ENCODE measurements around the gene FOXA1. TPM values are rescaled to one million over a fixed set of nuclear protein-coding genes. Genes with fewer than 3 reads are reported as not detected.

Gene FOXA1
- total and polyA plus RNA-seq, 7 experiments from 2014 or later: not detected

- Histone ChIP-seq H3K4me3 (ENCODE audit: low read length) (no peak overlapping the region), H3K27me3 (ENCODE audit: control insufficient read depth in 2 of 2, insufficient read depth in 2 of 2, low read length in 2 of 2) (peaks cover 0 to 4% of the 10 kb centered on the region in 2 donors), H3K36me3 (ENCODE audit: control insufficient read depth in 2 of 3, insufficient read depth in 3 of 3, low read length in 3 of 3) (no peaks in the 10 kb centered on the region), H3K4me1 (ENCODE audit: control insufficient read depth in 2 of 2, insufficient read depth in 2 of 2, low read length in 2 of 2) (no peaks in the 10 kb centered on the region), H3K9me3 (ENCODE audit: control insufficient read depth in 2 of 3, low read length in 3 of 3) (no peaks in the 10 kb centered on the region), H3K27ac (ENCODE audit: low read depth, low read length) (no peak overlapping the region)
- no peak overlapping the region for H3K27ac Mint-ChIP-seq
- CTCF ChIA-PET: no interaction called here
- H3K9me3 Mint-ChIP-seq: peaks cover 0 to 29% (median 6%) of the 10 kb centered on the region in 11 donors
- POLR2A ChIA-PET: no interaction called here
- intact Hi-C loops (cut with micrococcal nuclease): no loop called here
- no peak overlapping the region for H3K4me3 Mint-ChIP-seq
- H3K27me3 Mint-ChIP-seq: peaks cover 51 to 65% (median 58%) of the 10 kb centered on the region in 5 donors
- no peak for ATAC-seq
- peaks cover 0 to 12% (median 0%) of the 10 kb centered on the region in 5 donors for H3K36me3 Mint-ChIP-seq
- H3K4me1 Mint-ChIP-seq: no peaks in the 10 kb centered on the region
- no peak for DNase-seq
Measured at GRCh38 chr14:37583358-37584210, 11.5 kb downstream of the FOXA1 start.

GRCh38 chr14:37580146-37580545 is 14.9 kb downstream of the FOXA1 start:
- H3K4me1 Mint-ChIP-seq: no peaks in the 10 kb centered on the region

GRCh38 chr14:37579274-37579673 is 15.8 kb downstream of the FOXA1 start:
- no peaks in the 10 kb centered on the region for H3K36me3 Mint-ChIP-seq
- Histone ChIP-seq H3K27ac (ENCODE audit: low read depth, low read length) (no peak overlapping the region), H3K9me3 (ENCODE audit: control insufficient read depth in 2 of 3, low read length in 3 of 3) (no peaks in the 10 kb centered on the region), H3K27me3 (ENCODE audit: control insufficient read depth in 2 of 2, insufficient read depth in 2 of 2, low read length in 2 of 2) (no peaks in the 10 kb centered on the region), H3K4me1 (ENCODE audit: control insufficient read depth in 2 of 2, insufficient read depth in 2 of 2, low read length in 2 of 2) (no peaks in the 10 kb centered on the region), H3K36me3 (ENCODE audit: control insufficient read depth in 2 of 3, insufficient read depth in 3 of 3, low read length in 3 of 3) (no peaks in the 10 kb centered on the region), H3K4me3 (ENCODE audit: low read length) (no peak overlapping the region)
- peaks cover 0 to 13% (median 3%) of the 10 kb centered on the region in 11 donors for H3K9me3 Mint-ChIP-seq
- intact Hi-C loops (cut with micrococcal nuclease): loop anchor here in 1 of 2 donors (10.0 kb wide), 1 partner anchor 874 kb away; no protein-coding TSS in a partner anchor
- POLR2A ChIA-PET: no interaction called here
- H3K4me3 Mint-ChIP-seq: no peak overlapping the region
- no peak overlapping the region for H3K27ac Mint-ChIP-seq
- H3K4me1 Mint-ChIP-seq: no peaks in the 10 kb centered on the region
- CTCF ChIA-PET: no interaction called here
- peaks cover 15 to 39% (median 30%) of the 10 kb centered on the region in 5 donors for H3K27me3 Mint-ChIP-seq
- DNase-seq: no peak
- no peak for ATAC-seq

More at GRCh38 chr14:37580146-37580545, 14.9 kb downstream of the FOXA1 start:
- no peak overlapping the region for H3K4me3 Mint-ChIP-seq
- Histone ChIP-seq H3K36me3 (ENCODE audit: control insufficient read depth in 2 of 3, insufficient read depth in 3 of 3, low read length in 3 of 3) (no peaks in the 10 kb centered on the region), H3K27me3 (ENCODE audit: control insufficient read depth in 2 of 2, insufficient read depth in 2 of 2, low read length in 2 of 2) (peaks cover 0 to 2% of the 10 kb centered on the region in 2 donors), H3K4me1 (ENCODE audit: control insufficient read depth in 2 of 2, insufficient read depth in 2 of 2, low read length in 2 of 2) (no peaks in the 10 kb centered on the region), H3K27ac (ENCODE audit: low read depth, low read length) (no peak overlapping the region), H3K4me3 (ENCODE audit: low read length) (no peak overlapping the region), H3K9me3 (ENCODE audit: control insufficient read depth in 2 of 3, low read length in 3 of 3) (no peaks in the 10 kb centered on the region)
- CTCF ChIA-PET: no interaction called here
- H3K9me3 Mint-ChIP-seq: peaks cover 0 to 7% (median 0%) of the 10 kb centered on the region in 11 donors
- H3K27me3 Mint-ChIP-seq: peaks cover 20 to 41% (median 30%) of the 10 kb centered on the region in 5 donors
- no peaks in the 10 kb centered on the region for H3K36me3 Mint-ChIP-seq
- intact Hi-C loops (cut with micrococcal nuclease): no loop called here
- H3K27ac Mint-ChIP-seq: no peak overlapping the region
- ATAC-seq (no peak), DNase-seq (no peak)
- POLR2A ChIA-PET: no interaction called here

- H3K4me3 ChIP-seq (ENCODE audit: low read length): no peak overlapping the region
- H3K9me3 ChIP-seq (ENCODE audit: control insufficient read depth in 2 of 3, low read length in 3 of 3): no peaks in the 10 kb centered on the region
- Mint-ChIP-seq H3K27me3 (peaks cover 0 to 18% (median 10%) of the 10 kb centered on the region in 5 donors), H3K9me3 (peaks cover 0 to 31% (median 6%) of the 10 kb centered on the region in 11 donors), H3K4me3 (no peak overlapping the region), H3K4me1 (peaks cover 0 to 2% (median 0%) of the 10 kb centered on the region in 7 donors), H3K27ac (no peak overlapping the region), H3K36me3 (no peaks in the 10 kb centered on the region)
- H3K4me1 ChIP-seq (ENCODE audit: control insufficient read depth in 2 of 2, insufficient read depth in 2 of 2, low read length in 2 of 2): no peaks in the 10 kb centered on the region
- DNase-seq: no peak
- no peaks in the 10 kb centered on the region for H3K27me3 ChIP-seq (ENCODE audit: control insufficient read depth in 2 of 2, insufficient read depth in 2 of 2, low read length in 2 of 2)
- H3K27ac ChIP-seq (ENCODE audit: low read depth, low read length): no peak overlapping the region
- H3K36me3 ChIP-seq (ENCODE audit: control insufficient read depth in 2 of 3, insufficient read depth in 3 of 3, low read length in 3 of 3): no peaks in the 10 kb centered on the region
- ChIA-PET CTCF (no interaction called here), POLR2A (no interaction called here)
- intact Hi-C loops (cut with micrococcal nuclease): loop anchor here in 1 of 2 donors (10.0 kb wide), 1 partner anchor 869 kb away; no protein-coding TSS in a partner anchor
- ATAC-seq: no peak
Measured at GRCh38 chr14:37573356-37573755, 21.7 kb downstream of the FOXA1 start.

- ChIA-PET CTCF (no interaction called here), POLR2A (no interaction called here)
- no peak for DNase-seq
- no peak for ATAC-seq
- Histone ChIP-seq H3K4me1 (ENCODE audit: control insufficient read depth in 2 of 2, insufficient read depth in 2 of 2, low read length in 2 of 2) (no peaks in the 10 kb centered on the region), H3K9me3 (ENCODE audit: control insufficient read depth in 2 of 3, low read length in 3 of 3) (no peaks in the 10 kb centered on the region), H3K4me3 (ENCODE audit: low read length) (no peak overlapping the region), H3K27ac (ENCODE audit: low read depth, low read length) (no peak overlapping the region), H3K27me3 (ENCODE audit: control insufficient read depth in 2 of 2, insufficient read depth in 2 of 2, low read length in 2 of 2) (no peaks in the 10 kb centered on the region), H3K36me3 (ENCODE audit: control insufficient read depth in 2 of 3, insufficient read depth in 3 of 3, low read length in 3 of 3) (no peaks in the 10 kb centered on the region)
- Mint-ChIP-seq H3K9me3 (peaks cover 0 to 29% (median 3%) of the 10 kb centered on the region in 11 donors), H3K4me3 (no peak overlapping the region), H3K27ac (no peak overlapping the region), H3K4me1 (peaks cover 0 to 2% (median 0%) of the 10 kb centered on the region in 7 donors), H3K27me3 (peaks cover 0 to 17% (median 8%) of the 10 kb centered on the region in 5 donors), H3K36me3 (no peaks in the 10 kb centered on the region)
- intact Hi-C loops (cut with micrococcal nuclease): loop anchor here in 1 of 2 donors (10.0 kb wide), 1 partner anchor 867 kb away; no protein-coding TSS in a partner anchor
Measured at GRCh38 chr14:37571391-37571790, 23.7 kb downstream of the FOXA1 start.

- peaks cover 0 to 17% (median 8%) of the 10 kb centered on the region in 5 donors for H3K27me3 Mint-ChIP-seq
- Histone ChIP-seq H3K27ac (ENCODE audit: low read depth, low read length) (no peak overlapping the region), H3K36me3 (ENCODE audit: control insufficient read depth in 2 of 3, insufficient read depth in 3 of 3, low read length in 3 of 3) (no peaks in the 10 kb centered on the region), H3K4me3 (ENCODE audit: low read length) (no peak overlapping the region), H3K9me3 (ENCODE audit: control insufficient read depth in 2 of 3, low read length in 3 of 3) (no peaks in the 10 kb centered on the region), H3K4me1 (ENCODE audit: control insufficient read depth in 2 of 2, insufficient read depth in 2 of 2, low read length in 2 of 2) (no peaks in the 10 kb centered on the region), H3K27me3 (ENCODE audit: control insufficient read depth in 2 of 2, insufficient read depth in 2 of 2, low read length in 2 of 2) (no peaks in the 10 kb centered on the region)
- peaks cover 0 to 25% (median 3%) of the 10 kb centered on the region in 11 donors for H3K9me3 Mint-ChIP-seq
- intact Hi-C loops (cut with micrococcal nuclease): loop anchor here in 1 of 2 donors (10.0 kb wide), 1 partner anchor 865 kb away; no protein-coding TSS in a partner anchor
- peaks cover 0 to 2% (median 0%) of the 10 kb centered on the region in 7 donors for H3K4me1 Mint-ChIP-seq
- POLR2A ChIA-PET: no interaction called here
- H3K4me3 Mint-ChIP-seq: no peak overlapping the region
- no peak for DNase-seq
- ATAC-seq: no peak
- no peaks in the 10 kb centered on the region for H3K36me3 Mint-ChIP-seq
- CTCF ChIA-PET: no interaction called here
- no peak overlapping the region for H3K27ac Mint-ChIP-seq
Measured at GRCh38 chr14:37569729-37570128, 25.3 kb downstream of the FOXA1 start.
